SKM-1 (cell line): ENCODE measurements around the gene IL2RA.
"Not testable (repeated sequence)": the region's sequence is repeated elsewhere in the genome, so short reads cannot be mapped to it uniquely, and the experiment has no call there.

Experiments used
- DNase-seq: peaks from one replicate; lab custom pipeline; 2025; ENCODE audit not compliant: unreplicated experiment; lab: John Stamatoyannopoulos, UW

Gene IL2RA

GRCh38 chr10:6043377-6043776, 18.8 kb downstream of the IL2RA start:
- DNase-seq, result not testable (repeated sequence)

- no peak for DNase-seq
Measured at GRCh38 chr10:6040205-6040604, 22.0 kb downstream of the IL2RA start.

GRCh38 chr10:6039711-6040110, 22.5 kb downstream of the IL2RA start:
- DNase-seq, result no peak

- no peak for DNase-seq
Measured at GRCh38 chr10:6038071-6038631, 24.0 kb downstream of the IL2RA start.

GRCh38 chr10:6037422-6037821, 24.7 kb downstream of the IL2RA start:
- DNase-seq, result no peak

- DNase-seq, result no peak
Measured at GRCh38 chr10:6036861-6037321, 25.3 kb downstream of the IL2RA start.

- DNase-seq, result no peak
Measured at GRCh38 chr10:6035931-6036575, 26.1 kb downstream of the IL2RA start.

GRCh38 chr10:6035101-6035834, 26.9 kb downstream of the IL2RA start:
- no peak for DNase-seq

GRCh38 chr10:6034371-6034770, 27.8 kb downstream of the IL2RA start:
- no peak for DNase-seq

- no peak for DNase-seq
Measured at GRCh38 chr10:6033954-6034353, 28.2 kb downstream of the IL2RA start.

GRCh38 chr10:6030940-6031339, 31.2 kb downstream of the IL2RA start:
- no peak for DNase-seq

GRCh38 chr10:6030217-6030616, 31.9 kb downstream of the IL2RA start:
- no peak for DNase-seq

GRCh38 chr10:6027929-6028328, 34.2 kb downstream of the IL2RA start:
- DNase-seq, result no peak

GRCh38 chr10:6025683-6026255, 36.4 kb downstream of the IL2RA start:
- DNase-seq, result no peak

GRCh38 chr10:6024334-6024682, 37.9 kb downstream of the IL2RA start:
- DNase-seq, result no peak

- no peak for DNase-seq
Measured at GRCh38 chr10:6023661-6024333, 38.4 kb downstream of the IL2RA start.

- DNase-seq, result no peak
Measured at GRCh38 chr10:6022660-6023059, 39.5 kb downstream of the IL2RA start.

GRCh38 chr10:6020826-6021225, 41.3 kb downstream of the IL2RA start:
- DNase-seq, result no peak

- DNase-seq, result no peak
Measured at GRCh38 chr10:6019796-6020195, 42.4 kb downstream of the IL2RA start.

GRCh38 chr10:6019010-6019782, 43.0 kb downstream of the IL2RA start:
- no peak for DNase-seq

- DNase-seq, result no peak
Measured at GRCh38 chr10:6018422-6018821, 43.7 kb downstream of the IL2RA start.
